ENCODE results near the gene RALGAPB. TPM values are rescaled to one million over a fixed set of nuclear protein-coding genes. Genes with fewer than 3 reads are reported as not detected.

The RALGAPB gene
- total RNA-seq, 2 experiments from 2014 or later, result 19.0 to 42.9 TPM

GRCh38 chr20:38566036-38566598, 93.5 kb downstream of the RALGAPB start:
- Histone ChIP-seq H3K79me2 (ENCODE audit: insufficient read depth, low read depth, low read length) (no peaks in the 10 kb centered on the region), H3K9me2 (ENCODE audit: insufficient read depth, low read length) (no peaks in the 10 kb centered on the region), H3K4me1 (ENCODE audit: insufficient read depth, low read length, poor library complexity, severe bottlenecking) (no peaks in the 10 kb centered on the region), H3K27ac (ENCODE audit: low read depth, low read length, poor library complexity, severe bottlenecking) (no peak overlapping the region), H4K20me1 (ENCODE audit: insufficient read depth, low read length) (no peaks in the 10 kb centered on the region), H3K9me3 (ENCODE audit: low read length) (no peaks in the 10 kb centered on the region), H3K4me3 (ENCODE audit: low read depth, low read length, poor library complexity, severe bottlenecking) (no peak overlapping the region), H2AFZ (ENCODE audit: low read length) (no peak overlapping the region), H3K4me2 (ENCODE audit: low read length) (no peak overlapping the region), H3K36me3 (ENCODE audit: insufficient read depth, low read length) (peaks cover 56% of the 10 kb centered on the region; the same call in 1 of the 2 replicates)
- no peak for DNase-seq (ENCODE audit: low spot score)
- TF ChIP-seq EZH2phosphoT487 (IDR thresholded peaks at IDR 0.05; ENCODE audit: borderline replicate concordance, low read depth, low read length), result no peak
- TF ChIP-seq CTCF (conservative IDR thresholded peaks at IDR 0.05; ENCODE audit: low read length), result no peak
- ChIA-PET CTCF (ENCODE audit: unreplicated experiment) (no interaction called here), POLR2A (no interaction called here)
- no TSS peak for BruUV-seq (replicated peaks)
- intact Hi-C loops (cut with micrococcal nuclease; ENCODE audit: unreplicated experiment), result no loop called here

- H3K9me3 ChIP-seq (ENCODE audit: low read length), result no peaks in the 10 kb centered on the region
- no peak for DNase-seq (ENCODE audit: low spot score)
- H2AFZ ChIP-seq (ENCODE audit: low read length), result no peak overlapping the region
- H3K4me2 ChIP-seq (ENCODE audit: low read length), result no peak overlapping the region
- no peak overlapping the region for H3K27ac ChIP-seq (ENCODE audit: low read depth, low read length, poor library complexity, severe bottlenecking)
- H3K36me3 ChIP-seq (ENCODE audit: insufficient read depth, low read length), result peaks cover 61% of the 10 kb centered on the region
- no peaks in the 10 kb centered on the region for H3K9me2 ChIP-seq (ENCODE audit: insufficient read depth, low read length)
- no peak overlapping the region for H3K4me3 ChIP-seq (ENCODE audit: low read depth, low read length, poor library complexity, severe bottlenecking)
- no peaks in the 10 kb centered on the region for H4K20me1 ChIP-seq (ENCODE audit: insufficient read depth, low read length)
- no peaks in the 10 kb centered on the region for H3K79me2 ChIP-seq (ENCODE audit: insufficient read depth, low read depth, low read length)
- intact Hi-C loops (cut with micrococcal nuclease; ENCODE audit: unreplicated experiment), result no loop called here
- POLR2A ChIA-PET, result interaction anchor here (0.6 to 0.7 kb wide), 2 partner anchors 36 to 184 kb away, joined by 3 read pairs; no protein-coding TSS in a partner anchor
- BruUV-seq (replicated peaks), result no TSS peak
- CTCF ChIA-PET (ENCODE audit: unreplicated experiment), result no interaction called here
- TF ChIP-seq CTCF (conservative IDR thresholded peaks at IDR 0.05; ENCODE audit: low read length) (no peak), EZH2phosphoT487 (IDR thresholded peaks at IDR 0.05; ENCODE audit: borderline replicate concordance, low read depth, low read length) (no peak)
- no peaks in the 10 kb centered on the region for H3K4me1 ChIP-seq (ENCODE audit: insufficient read depth, low read length, poor library complexity, severe bottlenecking)
Measured at GRCh38 chr20:38569747-38570525, 97.3 kb downstream of the RALGAPB start.

GRCh38 chr20:38573413-38573812, 100.8 kb downstream of the RALGAPB start:
- Histone ChIP-seq H3K4me2 (ENCODE audit: low read length) (no peak overlapping the region), H3K9me3 (ENCODE audit: low read length) (no peaks in the 10 kb centered on the region), H3K9me2 (ENCODE audit: insufficient read depth, low read length) (no peaks in the 10 kb centered on the region), H2AFZ (ENCODE audit: low read length) (no peak overlapping the region), H3K4me3 (ENCODE audit: low read depth, low read length, poor library complexity, severe bottlenecking) (no peak overlapping the region), H3K79me2 (ENCODE audit: insufficient read depth, low read depth, low read length) (no peaks in the 10 kb centered on the region), H3K36me3 (ENCODE audit: insufficient read depth, low read length) (peaks cover 66% of the 10 kb centered on the region), H4K20me1 (ENCODE audit: insufficient read depth, low read length) (no peaks in the 10 kb centered on the region), H3K27ac (ENCODE audit: low read depth, low read length, poor library complexity, severe bottlenecking) (no peak overlapping the region), H3K4me1 (ENCODE audit: insufficient read depth, low read length, poor library complexity, severe bottlenecking) (no peaks in the 10 kb centered on the region)
- intact Hi-C loops (cut with micrococcal nuclease; ENCODE audit: unreplicated experiment), result no loop called here
- POLR2A ChIA-PET, result no interaction called here
- DNase-seq (ENCODE audit: low spot score), result no peak
- TF ChIP-seq EZH2phosphoT487 (IDR thresholded peaks at IDR 0.05; ENCODE audit: borderline replicate concordance, low read depth, low read length) (no peak), CTCF (conservative IDR thresholded peaks at IDR 0.05; ENCODE audit: low read length) (no peak)
- CTCF ChIA-PET (ENCODE audit: unreplicated experiment), result no interaction called here
- BruUV-seq (replicated peaks), result no TSS peak
